GM12878 (cell line): ENCODE measurements around the gene SELENOW. TPM values are rescaled to one million over a fixed set of nuclear protein-coding genes. Genes with fewer than 3 reads are reported as not detected.
"Not testable (repeated sequence)": the region's sequence is repeated elsewhere in the genome, so short reads cannot be mapped to it uniquely, and the experiment has no call there.

ENCODE experiments used
- ATAC-seq: fragments of 200-7000 bp; cut with Tn5 transposase; 3 replicates; pipeline ENCODE4 v1.9.1; 2020; ENCODE audit warnings: mild to moderate bottlenecking, moderate library complexity
- BruUV-seq: library from RNA; stranded (reverse); fragments of 400-500 nt; replicated peaks from 2 replicates; lab custom pipeline; 2021; lab: Mats Ljungman, UMichigan
- CTCF ChIA-PET: fragments of 300-600 bp; sonication (Branson Sonifier 250); formaldehyde crosslinking; extraction: SDS; loops from one replicate; lab custom pipeline; 2021; ENCODE audit warnings: inconsistent platforms; lab: Yijun Ruan, JAX
- POLR2A ChIA-PET: fragments of 350-600 bp; formaldehyde crosslinking; extraction: SDS; loops from one replicate; lab custom pipeline; 2021; ENCODE audit warnings: inconsistent platforms; lab: Charles Lee
- RAD21 ChIA-PET: fragments of 300-600 bp; sonication (Branson Sonifier 250); formaldehyde crosslinking; loops from one replicate; lab custom pipeline; 2023; ENCODE audit warnings: antibody characterized with exemption; ENCODE audit not compliant: unreplicated experiment; lab: Charles Lee
- SMC1A ChIA-PET: fragments of 300-600 bp; sonication (Branson Sonifier 250); formaldehyde crosslinking; loops from one replicate; lab custom pipeline; 2023; ENCODE audit not compliant: unreplicated experiment, uncharacterized antibody; lab: Charles Lee
- DNase-seq: peaks from one replicate; pipeline ENCODE4 v3.0.0-alpha.2; 2011; ENCODE audit warnings: low read depth, low spot score
- FAIRE-seq: peaks from 3 replicates; lab custom pipeline; 2011; peaks lifted over from hg19 to GRCh38; lab: Jason Lieb, UNC
- H2AFZ ChIP-seq: 2 replicates; pipeline ENCODE4 v1.6.0; 2011; ENCODE audit warnings: low read depth, low read length, control low read depth; ENCODE audit not compliant: control insufficient read depth
- H3K27ac ChIP-seq: 2 replicates; pipeline ENCODE4 v1.5.1; 2011; ENCODE audit warnings: control low read depth; ENCODE audit not compliant: control insufficient read depth, insufficient read depth
- H3K27me3 ChIP-seq, 2 experiments: replicated peaks in 1 of 2; 2 replicates each; pipeline versions ENCODE4 v1.6.0 to v1.6.1; 2011; ENCODE audit warnings: low read length in 1 of 2; ENCODE audit not compliant: control insufficient read depth in 2 of 2, insufficient read depth in 2 of 2
- H3K36me3 ChIP-seq, 2 experiments: 2 replicates each; pipeline ENCODE4 v1.5.1; 2011; ENCODE audit warnings: low read length in 1 of 2; ENCODE audit not compliant: control insufficient read depth in 2 of 2, insufficient read depth in 2 of 2
- H3K4me1 ChIP-seq: 2 replicates; pipeline ENCODE4 v1.6.1; 2011; ENCODE audit warnings: mild to moderate bottlenecking, low read length, moderate library complexity, mixed read lengths; ENCODE audit not compliant: control insufficient read depth, insufficient read depth
- H3K4me2 ChIP-seq: 2 replicates; pipeline ENCODE4 v1.6.0; 2011; ENCODE audit warnings: control low read depth; ENCODE audit not compliant: control insufficient read depth, insufficient read depth
- H3K4me3 ChIP-seq: fragments of 200-600 bp; sonication (generic); 2 replicates; pipeline ENCODE4 v1.5.1; 2016
- H3K79me2 ChIP-seq: 2 replicates; pipeline ENCODE4 v1.6.0; 2011; ENCODE audit warnings: low read length; ENCODE audit not compliant: control insufficient read depth, insufficient read depth
- H3K9ac ChIP-seq: 2 replicates; pipeline ENCODE4 v1.8.0; 2011; ENCODE audit warnings: low read length, control low read depth, mixed read lengths; ENCODE audit not compliant: control insufficient read depth, insufficient read depth
- H3K9me3 ChIP-seq: replicated peaks from 3 replicates; pipeline ENCODE4 v1.5.1; 2011; ENCODE audit warnings: mild to moderate bottlenecking, low read length; ENCODE audit not compliant: control insufficient read depth, insufficient read depth
- H4K20me1 ChIP-seq: 2 replicates; pipeline ENCODE4 v1.6.0; 2011; ENCODE audit not compliant: control insufficient read depth, insufficient read depth
- GATAD2B ChIP-seq: fragments of 450-650 bp; conservative IDR thresholded peaks from 2 replicates; pipeline ENCODE4 v1.6.1; 2017; ENCODE audit warnings: low read depth, mild to moderate bottlenecking, moderate library complexity
- JUNB ChIP-seq: IDR thresholded peaks from 2 replicates; pipeline ENCODE4 v1.6.1; 2016; ENCODE audit warnings: antibody characterized with exemption, mild to moderate bottlenecking
- NR2F1 ChIP-seq: fragments of 450-650 bp; conservative IDR thresholded peaks from 2 replicates; pipeline ENCODE4 v1.6.1; 2017; ENCODE audit warnings: mild to moderate bottlenecking
- RB1 ChIP-seq: fragments of 450-650 bp; formaldehyde crosslinking; IDR thresholded peaks from 2 replicates; pipeline ENCODE4 v1.6.1; 2017; ENCODE audit warnings: mild to moderate bottlenecking, borderline replicate concordance
- SIN3A ChIP-seq: IDR thresholded peaks from 2 replicates; pipeline ENCODE4 v1.6.1; 2012; ENCODE audit warnings: low read depth, low read length, improper control_type of control experiment
- SPI1 ChIP-seq: IDR thresholded peaks from 2 replicates; pipeline ENCODE4 v1.6.1; 2011; ENCODE audit warnings: low read depth, mild to moderate bottlenecking, low read length, moderate library complexity, borderline replicate concordance; ENCODE audit not compliant: insufficient read depth
- TBL1XR1 ChIP-seq: IDR thresholded peaks from 2 replicates; pipeline ENCODE4 v1.6.1; 2012; ENCODE audit warnings: low read depth, low read length, improper control_type of control experiment
- WGBS: methylation state at CpG from one replicate; pipeline ENCODE4 v1.1.6; 2016; ENCODE audit warnings: low lambda C conversion rate; ENCODE audit not compliant: insufficient replicate concordance, insufficient coverage; ENCODE audit errors: missing lambda C conversion rate; 5-methylcytosine and 5-hydroxymethylcytosine counted together
- in situ Hi-C: fragments of 300-500 bp; cut with MboI; formaldehyde crosslinking; loops from 9 replicates; pipeline ENCODE4 v1.14.3; 2018; ENCODE audit warnings: mixed read lengths
- intact Hi-C: fragments of 100-400 bp; cut with micrococcal nuclease; formaldehyde crosslinking; loops from one replicate; pipeline ENCODE4 v1.14.2; 2022; ENCODE audit not compliant: unreplicated experiment
- polyA plus RNA-seq, 11 experiments: library from polyadenylated mRNA; depleted of rRNA in 4 of 11; unstranded in 6 of 11; stranded (reverse) in 5 of 11; fragments of >200 nt; fragmentation: Nextera tagmentation in 4 of 11; fragmentation: Illumina TruSeq in 1 of 11; extraction: Ambion mirVana in 4 of 11; extraction: Trizol in 1 of 11; gene quantifications; 1 replicate in 1 of 11; 2 replicates in 10 of 11; pipeline versions ENCODE4 v1.2.1 to v1.2.3, GENCODE V29; 2011 to 2016; ENCODE audit warnings: inconsistent platforms in 2 of 11, missing spikeins in 2 of 11, low read depth in 1 of 11
- total RNA-seq, 4 experiments: library from RNA; depleted of rRNA in 3 of 4; stranded (reverse); fragments of >200 nt in 3 of 4; fragmentation: Illumina TruSeq in 1 of 4; extraction: Trizol in 1 of 4; gene quantifications; 2 replicates each; pipeline versions ENCODE4 v1.2.1 to v1.2.3, GENCODE V29; 2013 to 2021
- TF ChIP-seq, protein P1 (sequence below): fragments of 450-650 bp; IDR thresholded peaks from 2 replicates; pipeline ENCODE4 v1.6.1; 2017; ENCODE audit warnings: borderline replicate concordance
- TF ChIP-seq, protein P2 (sequence below): fragments of 450-650 bp; formaldehyde crosslinking; IDR thresholded peaks from 2 replicates; pipeline ENCODE4 v1.4.0; 2020; ENCODE audit warnings: mild to moderate bottlenecking, moderate library complexity
- TF ChIP-seq, protein P3 (sequence below): fragments of 450-650 bp; IDR thresholded peaks from 2 replicates; pipeline ENCODE4 v1.6.1; 2016; ENCODE audit warnings: mild to moderate bottlenecking

SELENOW gene
- total and polyA plus RNA-seq, 10 of the 15 experiments (the other 5 are each of a cell fraction or from before 2014, with no cell fraction given): 53.3 to 186 (median 101) TPM

DNA sequence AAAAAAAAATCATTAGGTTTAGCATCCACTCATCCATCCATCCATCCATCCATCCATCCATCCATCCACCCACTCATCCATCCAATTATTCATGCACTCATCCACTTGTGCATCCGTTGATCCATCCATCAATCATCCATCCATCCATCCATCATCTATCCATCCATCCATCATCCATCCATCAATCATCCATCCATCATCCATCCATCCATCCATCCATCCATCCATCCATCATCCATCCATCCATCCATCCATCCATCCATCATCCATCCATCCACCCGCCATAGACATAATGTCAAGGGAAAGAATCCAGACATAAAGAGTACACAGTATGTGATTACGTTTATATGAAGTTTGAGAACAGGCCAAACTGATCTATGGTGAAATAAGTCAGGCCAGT, 9.0 kb upstream of the SELENOW start (continued):
- TF ChIP-seq SIN3A: no peak
- TF ChIP-seq, protein P1, sequence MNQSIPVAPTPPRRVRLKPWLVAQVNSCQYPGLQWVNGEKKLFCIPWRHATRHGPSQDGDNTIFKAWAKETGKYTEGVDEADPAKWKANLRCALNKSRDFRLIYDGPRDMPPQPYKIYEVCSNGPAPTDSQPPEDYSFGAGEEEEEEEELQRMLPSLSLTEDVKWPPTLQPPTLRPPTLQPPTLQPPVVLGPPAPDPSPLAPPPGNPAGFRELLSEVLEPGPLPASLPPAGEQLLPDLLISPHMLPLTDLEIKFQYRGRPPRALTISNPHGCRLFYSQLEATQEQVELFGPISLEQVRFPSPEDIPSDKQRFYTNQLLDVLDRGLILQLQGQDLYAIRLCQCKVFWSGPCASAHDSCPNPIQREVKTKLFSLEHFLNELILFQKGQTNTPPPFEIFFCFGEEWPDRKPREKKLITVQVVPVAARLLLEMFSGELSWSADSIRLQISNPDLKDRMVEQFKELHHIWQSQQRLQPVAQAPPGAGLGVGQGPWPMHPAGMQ: no peak
- no peak for TF ChIP-seq JUNB

DNA sequence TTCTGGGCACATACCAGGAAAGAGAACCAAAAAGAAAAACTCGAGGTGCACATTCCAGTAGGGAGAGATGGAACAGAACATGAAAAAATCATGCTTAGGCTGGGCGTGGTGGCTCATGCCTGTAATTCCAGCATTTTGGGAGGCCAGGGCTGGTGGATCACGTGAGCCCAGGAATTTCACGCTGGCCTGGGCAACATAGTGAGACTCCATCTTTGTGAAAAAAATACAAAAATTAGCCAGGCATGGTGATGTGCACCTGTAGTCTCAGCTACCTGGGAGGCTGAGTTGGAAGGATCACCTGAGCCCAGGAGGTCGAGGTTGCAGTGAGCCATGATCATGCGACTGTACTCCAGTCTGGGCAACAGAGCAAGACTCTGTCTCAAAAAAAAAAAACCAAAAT, 7.2 kb upstream of the SELENOW start:
- CTCF ChIA-PET, H3K79me2 ChIP-seq, intact Hi-C loops, H4K20me1 ChIP-seq, H3K4me3 ChIP-seq, FAIRE-seq, DNase-seq, H3K27me3 ChIP-seq, POLR2A ChIA-PET, H3K9ac ChIP-seq, H3K4me2 ChIP-seq, H3K36me3 ChIP-seq, H3K27ac ChIP-seq, H3K4me1 ChIP-seq, in situ Hi-C loops, RAD21 ChIA-PET, ATAC-seq, H3K9me3 ChIP-seq, H2AFZ ChIP-seq, BruUV-seq: not testable (repeated sequence)
- 13% methylated on average over 6 of the region's 6 CpGs for WGBS
- SMC1A ChIA-PET: interaction anchor here (0.7 kb wide), 1 partner anchor 24 kb away, joined by 3 read pairs; no protein-coding TSS in a partner anchor

DNA sequence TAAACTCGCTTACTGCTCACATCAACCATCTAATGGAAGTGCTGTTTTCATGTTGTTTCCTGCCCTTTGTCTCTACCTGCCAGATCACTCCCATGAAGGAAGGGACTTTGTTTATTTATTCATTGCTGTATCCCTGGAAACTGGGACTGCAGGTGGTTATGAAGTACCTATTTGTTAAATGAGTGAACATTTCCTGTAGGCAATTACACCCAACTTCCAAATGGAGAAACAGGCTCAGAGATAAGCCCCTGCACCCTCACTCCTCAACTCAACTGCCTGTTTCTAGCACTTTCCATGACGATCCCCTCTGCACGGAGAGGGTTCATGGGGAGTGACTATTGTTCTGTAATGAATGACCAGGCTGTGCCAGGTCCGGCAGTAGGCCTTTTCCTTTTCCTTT, 1.9 kb upstream of the SELENOW start:
- 47% methylated on average over 4 of the region's 4 CpGs for WGBS
- no peak overlapping the region for H3K4me3 ChIP-seq
- no peak for DNase-seq
- H4K20me1 ChIP-seq: no peaks in the 10 kb centered on the region
- H3K9ac ChIP-seq: no peak overlapping the region
- in situ Hi-C loops (no loop called here), intact Hi-C loops (no loop called here)
- peaks cover 18% of the 10 kb centered on the region for H3K79me2 ChIP-seq
- CTCF ChIA-PET: interaction anchor here (0.8 to 2.0 kb wide), 2 partner anchors 10 to 13 kb away, joined by 4 to 7 read pairs; no protein-coding TSS in a partner anchor
- POLR2A ChIA-PET: interaction anchor here (0.6 kb wide), 1 partner anchor 13 kb away, joined by 3 read pairs; no protein-coding TSS in a partner anchor
- no peak overlapping the region for H3K4me2 ChIP-seq
- H2AFZ ChIP-seq: no peak overlapping the region
- SMC1A ChIA-PET: no interaction called here
- RAD21 ChIA-PET: interaction anchor here (0.6 kb wide), 1 partner anchor 306 kb away, joined by 3 read pairs; no protein-coding TSS in a partner anchor
- H3K27ac ChIP-seq: no peak overlapping the region
- no peaks in the 10 kb centered on the region for H3K27me3 ChIP-seq
- no peak for ATAC-seq
- no TSS peak for BruUV-seq
- H3K36me3 ChIP-seq: no peaks in the 10 kb centered on the region; a peak in 1 of 4 replicates
- H3K4me1 ChIP-seq: peaks cover 6% of the 10 kb centered on the region
- FAIRE-seq: no peak
- H3K9me3 ChIP-seq: no peaks in the 10 kb centered on the region
- no peak for TF ChIP-seq RB1
- no peak for TF ChIP-seq TBL1XR1
- TF ChIP-seq SPI1: no peak
- TF ChIP-seq GATAD2B: no peak
- TF ChIP-seq, protein P2, sequence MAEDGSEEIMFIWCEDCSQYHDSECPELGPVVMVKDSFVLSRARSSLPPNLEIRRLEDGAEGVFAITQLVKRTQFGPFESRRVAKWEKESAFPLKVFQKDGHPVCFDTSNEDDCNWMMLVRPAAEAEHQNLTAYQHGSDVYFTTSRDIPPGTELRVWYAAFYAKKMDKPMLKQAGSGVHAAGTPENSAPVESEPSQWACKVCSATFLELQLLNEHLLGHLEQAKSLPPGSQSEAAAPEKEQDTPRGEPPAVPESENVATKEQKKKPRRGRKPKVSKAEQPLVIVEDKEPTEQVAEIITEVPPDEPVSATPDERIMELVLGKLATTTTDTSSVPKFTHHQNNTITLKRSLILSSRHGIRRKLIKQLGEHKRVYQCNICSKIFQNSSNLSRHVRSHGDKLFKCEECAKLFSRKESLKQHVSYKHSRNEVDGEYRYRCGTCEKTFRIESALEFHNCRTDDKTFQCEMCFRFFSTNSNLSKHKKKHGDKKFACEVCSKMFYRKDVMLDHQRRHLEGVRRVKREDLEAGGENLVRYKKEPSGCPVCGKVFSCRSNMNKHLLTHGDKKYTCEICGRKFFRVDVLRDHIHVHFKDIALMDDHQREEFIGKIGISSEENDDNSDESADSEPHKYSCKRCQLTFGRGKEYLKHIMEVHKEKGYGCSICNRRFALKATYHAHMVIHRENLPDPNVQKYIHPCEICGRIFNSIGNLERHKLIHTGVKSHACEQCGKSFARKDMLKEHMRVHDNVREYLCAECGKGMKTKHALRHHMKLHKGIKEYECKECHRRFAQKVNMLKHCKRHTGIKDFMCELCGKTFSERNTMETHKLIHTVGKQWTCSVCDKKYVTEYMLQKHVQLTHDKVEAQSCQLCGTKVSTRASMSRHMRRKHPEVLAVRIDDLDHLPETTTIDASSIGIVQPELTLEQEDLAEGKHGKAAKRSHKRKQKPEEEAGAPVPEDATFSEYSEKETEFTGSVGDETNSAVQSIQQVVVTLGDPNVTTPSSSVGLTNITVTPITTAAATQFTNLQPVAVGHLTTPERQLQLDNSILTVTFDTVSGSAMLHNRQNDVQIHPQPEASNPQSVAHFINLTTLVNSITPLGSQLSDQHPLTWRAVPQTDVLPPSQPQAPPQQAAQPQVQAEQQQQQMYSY (CRISPR knock-in tag): no peak
- no peak for TF ChIP-seq NR2F1
- TF ChIP-seq, protein P3, sequence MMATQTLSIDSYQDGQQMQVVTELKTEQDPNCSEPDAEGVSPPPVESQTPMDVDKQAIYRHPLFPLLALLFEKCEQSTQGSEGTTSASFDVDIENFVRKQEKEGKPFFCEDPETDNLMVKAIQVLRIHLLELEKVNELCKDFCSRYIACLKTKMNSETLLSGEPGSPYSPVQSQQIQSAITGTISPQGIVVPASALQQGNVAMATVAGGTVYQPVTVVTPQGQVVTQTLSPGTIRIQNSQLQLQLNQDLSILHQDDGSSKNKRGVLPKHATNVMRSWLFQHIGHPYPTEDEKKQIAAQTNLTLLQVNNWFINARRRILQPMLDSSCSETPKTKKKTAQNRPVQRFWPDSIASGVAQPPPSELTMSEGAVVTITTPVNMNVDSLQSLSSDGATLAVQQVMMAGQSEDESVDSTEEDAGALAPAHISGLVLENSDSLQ: no peak
